ENCODE data around the gene LRBA.

The LRBA gene

GRCh38 chr4:150584111-150584915 is 430.8 kb downstream of the LRBA start:
- Mint-ChIP-seq H3K4me1 (ENCODE audit: low read depth) (peaks cover 2% of the 10 kb centered on the region), H3K4me3 (no peak overlapping the region)

GRCh38 chr4:150583287-150584110 is 431.6 kb downstream of the LRBA start:
- Mint-ChIP-seq H3K4me1 (ENCODE audit: low read depth) (peaks cover 2% of the 10 kb centered on the region), H3K27ac (no peak overlapping the region), H3K9me3 (ENCODE audit: low read depth) (peaks cover 3% of the 10 kb centered on the region), H3K27me3 (no peaks in the 10 kb centered on the region), H3K4me3 (no peak overlapping the region), H3K36me3 (peaks cover 27% of the 10 kb centered on the region)

More at GRCh38 chr4:150584111-150584915, 430.8 kb downstream of the LRBA start:
- peaks cover 3% of the 10 kb centered on the region for H3K9me3 Mint-ChIP-seq (ENCODE audit: low read depth)
- H3K27me3 Mint-ChIP-seq = no peaks in the 10 kb centered on the region
- H3K36me3 Mint-ChIP-seq = peaks cover 27% of the 10 kb centered on the region
- H3K27ac Mint-ChIP-seq = no peak overlapping the region

- Mint-ChIP-seq H3K9me3 (ENCODE audit: low read depth) (peaks cover 3% of the 10 kb centered on the region), H3K36me3 (peaks cover 24% of the 10 kb centered on the region), H3K27me3 (no peaks in the 10 kb centered on the region)
Measured at GRCh38 chr4:150582873-150583286, 432.2 kb downstream of the LRBA start.

GRCh38 chr4:150582146-150582872 is 432.8 kb downstream of the LRBA start, which contains the start of gene MAB21L2:
MAB21L2 (plus strand) TSS chr4:150582151; CDS start chr4:150583030, 879 bp downstream.
- H3K27me3 Mint-ChIP-seq = no peaks in the 10 kb centered on the region
- H3K4me1 Mint-ChIP-seq (ENCODE audit: low read depth) = peaks cover 2% of the 10 kb centered on the region
- peaks cover 24% of the 10 kb centered on the region for H3K36me3 Mint-ChIP-seq
- peaks cover 3% of the 10 kb centered on the region for H3K9me3 Mint-ChIP-seq (ENCODE audit: low read depth)
- no peak within 1 kb of the TSS for H3K27ac Mint-ChIP-seq
- H3K4me3 Mint-ChIP-seq = no peak within 1 kb of the TSS

More at GRCh38 chr4:150582873-150583286, 432.2 kb downstream of the LRBA start:
- Mint-ChIP-seq H3K4me3 (no peak overlapping the region), H3K4me1 (ENCODE audit: low read depth) (peaks cover 2% of the 10 kb centered on the region), H3K27ac (no peak overlapping the region)

GRCh38 chr4:150581641-150582051 is 433.4 kb downstream of the LRBA start:
- peaks cover 24% of the 10 kb centered on the region for H3K36me3 Mint-ChIP-seq
- peaks cover 3% of the 10 kb centered on the region for H3K9me3 Mint-ChIP-seq (ENCODE audit: low read depth)
- H3K4me1 Mint-ChIP-seq (ENCODE audit: low read depth) = peaks cover 2% of the 10 kb centered on the region
- H3K4me3 Mint-ChIP-seq = no peak overlapping the region
- no peaks in the 10 kb centered on the region for H3K27me3 Mint-ChIP-seq
- no peak overlapping the region for H3K27ac Mint-ChIP-seq

GRCh38 chr4:150581056-150581605 is 434.0 kb downstream of the LRBA start:
- H3K27me3 Mint-ChIP-seq = no peaks in the 10 kb centered on the region

GRCh38 chr4:150580306-150580705 is 434.8 kb downstream of the LRBA start:
- Mint-ChIP-seq H3K27me3 (no peaks in the 10 kb centered on the region), H3K27ac (no peak overlapping the region), H3K4me3 (no peak overlapping the region), H3K9me3 (ENCODE audit: low read depth) (peaks cover 3% of the 10 kb centered on the region), H3K36me3 (peaks cover 24% of the 10 kb centered on the region), H3K4me1 (ENCODE audit: low read depth) (peaks cover 2% of the 10 kb centered on the region)

More at GRCh38 chr4:150581056-150581605, 434.0 kb downstream of the LRBA start:
- H3K27ac Mint-ChIP-seq = no peak overlapping the region
- peaks cover 3% of the 10 kb centered on the region for H3K9me3 Mint-ChIP-seq (ENCODE audit: low read depth)
- H3K4me3 Mint-ChIP-seq = no peak overlapping the region
- peaks cover 2% of the 10 kb centered on the region for H3K4me1 Mint-ChIP-seq (ENCODE audit: low read depth)
- H3K36me3 Mint-ChIP-seq = peaks cover 24% of the 10 kb centered on the region

GRCh38 chr4:150579551-150580234 is 435.4 kb downstream of the LRBA start:
- peaks cover 24% of the 10 kb centered on the region for H3K36me3 Mint-ChIP-seq
- no peak overlapping the region for H3K27ac Mint-ChIP-seq
- no peak overlapping the region for H3K4me3 Mint-ChIP-seq

GRCh38 chr4:150578745-150579501 is 436.2 kb downstream of the LRBA start:
- Mint-ChIP-seq H3K4me1 (ENCODE audit: low read depth) (peaks cover 7% of the 10 kb centered on the region), H3K9me3 (ENCODE audit: low read depth) (peaks cover 3% of the 10 kb centered on the region), H3K27ac (no peak overlapping the region), H3K4me3 (no peak overlapping the region), H3K27me3 (no peaks in the 10 kb centered on the region), H3K36me3 (peaks cover 19% of the 10 kb centered on the region)

More at GRCh38 chr4:150579551-150580234, 435.4 kb downstream of the LRBA start:
- Mint-ChIP-seq H3K27me3 (no peaks in the 10 kb centered on the region), H3K4me1 (ENCODE audit: low read depth) (peaks cover 4% of the 10 kb centered on the region), H3K9me3 (ENCODE audit: low read depth) (peaks cover 3% of the 10 kb centered on the region)

- Mint-ChIP-seq H3K9me3 (ENCODE audit: low read depth) (peaks cover 3% of the 10 kb centered on the region), H3K27me3 (no peaks in the 10 kb centered on the region), H3K4me1 (ENCODE audit: low read depth) (peaks cover 13% of the 10 kb centered on the region), H3K4me3 (no peak overlapping the region), H3K36me3 (peaks cover 18% of the 10 kb centered on the region), H3K27ac (no peak overlapping the region)
Measured at GRCh38 chr4:150577796-150578195, 437.3 kb downstream of the LRBA start.

GRCh38 chr4:150574678-150575077 is 440.4 kb downstream of the LRBA start:
- Mint-ChIP-seq H3K4me3 (no peak overlapping the region), H3K36me3 (peaks cover 11% of the 10 kb centered on the region), H3K4me1 (ENCODE audit: low read depth) (peaks cover 11% of the 10 kb centered on the region), H3K27ac (no peak overlapping the region), H3K9me3 (ENCODE audit: low read depth) (no peaks in the 10 kb centered on the region), H3K27me3 (no peaks in the 10 kb centered on the region)

GRCh38 chr4:150573534-150573933 is 441.6 kb downstream of the LRBA start:
- no peak overlapping the region for H3K27ac Mint-ChIP-seq
- H3K9me3 Mint-ChIP-seq (ENCODE audit: low read depth) = no peaks in the 10 kb centered on the region
- no peaks in the 10 kb centered on the region for H3K27me3 Mint-ChIP-seq
- peaks cover 11% of the 10 kb centered on the region for H3K36me3 Mint-ChIP-seq
- peaks cover 11% of the 10 kb centered on the region for H3K4me1 Mint-ChIP-seq (ENCODE audit: low read depth)
- H3K4me3 Mint-ChIP-seq = no peak overlapping the region

- no peaks in the 10 kb centered on the region for H3K27me3 Mint-ChIP-seq
- H3K9me3 Mint-ChIP-seq (ENCODE audit: low read depth) = no peaks in the 10 kb centered on the region
- peaks cover 11% of the 10 kb centered on the region for H3K36me3 Mint-ChIP-seq
- no peak overlapping the region for H3K4me3 Mint-ChIP-seq
- no peak overlapping the region for H3K27ac Mint-ChIP-seq
- peaks cover 11% of the 10 kb centered on the region for H3K4me1 Mint-ChIP-seq (ENCODE audit: low read depth)
Measured at GRCh38 chr4:150572704-150573504, 442.2 kb downstream of the LRBA start.

Measured in activated naive CD8-positive, alpha-beta T cell (primary cell).